ENCODE data around the gene ACADVL.

GRCh38 chr17:7259555-7259889 lies 39.8 kb downstream of the ACADVL start:
- no peak for TF ChIP-seq GATA2 (IDR thresholded peaks at IDR 0.05; ENCODE audit: low read depth, low read length)
- no peak for TF ChIP-seq GATA3 (IDR thresholded peaks at IDR 0.05; ENCODE audit: low read depth, low read length)

Measured in SH-SY5Y (cell line).